Sigmoid colon (tissue), 7 donors: Measurements from ENCODE around the gene LEMD1. TPM values are rescaled to one million over a fixed set of nuclear protein-coding genes. Genes with fewer than 3 reads are reported as not detected.
"Not testable (repeated sequence)": the region's sequence is repeated elsewhere in the genome, so short reads cannot be mapped to it uniquely, and the experiment has no call there.

ENCODE experiments used
- DNase-seq: peaks from one replicate; pipeline ENCODE4 v3.0.0-alpha.2; 2019
- H3K27ac ChIP-seq, 4 donors: fragments of 200-600 bp; sonication (generic); one replicate each; pipeline ENCODE4 v1.5.1; 2016 to 2019; ENCODE audit warnings: mild to moderate bottlenecking in 1 of 4
- H3K27me3 ChIP-seq, 3 donors: fragments of 200-600 bp; sonication (generic); one replicate each; pipeline ENCODE4 v1.5.1; 2019; ENCODE audit warnings: mild to moderate bottlenecking in 1 of 3
- H3K36me3 ChIP-seq, 4 donors: fragments of 200-600 bp; sonication (generic); one replicate each; pipeline ENCODE4 v1.5.1; 2016 to 2019
- H3K4me1 ChIP-seq, 4 donors: fragments of 200-600 bp; sonication (generic); one replicate each; pipeline ENCODE4 v1.5.1; 2017 to 2019
- H3K4me3 ChIP-seq, 4 donors: fragments of 200-600 bp; sonication (generic); one replicate each; pipeline ENCODE4 v1.5.1; 2017 to 2019; ENCODE audit warnings: mild to moderate bottlenecking in 2 of 4, moderate library complexity in 1 of 4
- H3K9me3 ChIP-seq, 4 donors: fragments of 200-600 bp in 3 of 4; sonication (generic) in 3 of 4; one replicate each; pipeline versions ENCODE4 v1.5.1 to v1.6.1; 2013 to 2019
- EP300 ChIP-seq, 4 donors: sonication (generic); formaldehyde crosslinking; IDR thresholded peaks; one replicate each; pipeline ENCODE4 v1.6.1; 2017; ENCODE audit warnings: antibody characterized with exemption in 4 of 4
- POLR2A ChIP-seq, 2 donors: fragments of 450-650 bp; IDR thresholded peaks; one replicate each; pipeline ENCODE4 v1.6.1; 2016; ENCODE audit warnings: antibody characterized with exemption in 2 of 2, mild to moderate bottlenecking in 2 of 2, moderate library complexity in 2 of 2
- POLR2AphosphoS5 ChIP-seq, 4 donors: sonication (generic); formaldehyde crosslinking; IDR thresholded peaks; one replicate each; pipeline ENCODE4 v1.6.1; 2017; ENCODE audit warnings: antibody characterized with exemption in 4 of 4
- WGBS, 2 donors: extraction: QIAGEN DNeasy Blood & Tissue Kit; methylation state at CpG; one replicate each; pipeline ENCODE4 v1.1.7; 2013; 5-methylcytosine and 5-hydroxymethylcytosine counted together
- intact Hi-C: fragments of 100-400 bp; cut with DNase I; formaldehyde crosslinking; loops from one replicate; pipeline ENCODE4 v1.15.1; 2023
- polyA plus RNA-seq, 3 donors: library from polyadenylated mRNA; stranded (reverse); fragments of 200-250 nt; gene quantifications; one replicate each; pipeline ENCODE4 v1.2.3, GENCODE V29; 2013
- total RNA-seq, 4 donors: library from RNA; depleted of rRNA; stranded (reverse); fragments of >200 nt; gene quantifications; one replicate each; pipeline ENCODE4 v1.1.0, GENCODE V29; 2016
- TF ChIP-seq, protein P1 (sequence below), 4 experiments: fragments of 450-650 bp in 3 of 4; fragments of 200-600 bp in 1 of 4; IDR thresholded peaks; one replicate each; pipeline ENCODE4 v1.5.1; 2016 to 2019; ENCODE audit warnings: antibody characterized with exemption in 4 of 4, mild to moderate bottlenecking in 3 of 4, moderate library complexity in 2 of 4
- donor health status: healthy with polysubstance abuse.
- donor health status: Bipolar disorder and iron deficiency.
- donor health status: healthy.

LEMD1 gene
- total and polyA plus RNA-seq, 7 donors, result 0.34 TPM; not detected in 6

- no peaks in the 10 kb centered on the region for H3K4me1 ChIP-seq
- H3K36me3 ChIP-seq, result no peaks in the 10 kb centered on the region
- no peak overlapping the region for H3K4me3 ChIP-seq
- peaks cover 0 to 9% (median 0%) of the 10 kb centered on the region in 3 donors for H3K27me3 ChIP-seq
- H3K9me3 ChIP-seq, result no peaks in the 10 kb centered on the region
- no peak overlapping the region for H3K27ac ChIP-seq
- WGBS, 2 donors, result 24 to 68% methylated on average over 7 of the region's 7 CpGs
- TF ChIP-seq, protein P1, sequence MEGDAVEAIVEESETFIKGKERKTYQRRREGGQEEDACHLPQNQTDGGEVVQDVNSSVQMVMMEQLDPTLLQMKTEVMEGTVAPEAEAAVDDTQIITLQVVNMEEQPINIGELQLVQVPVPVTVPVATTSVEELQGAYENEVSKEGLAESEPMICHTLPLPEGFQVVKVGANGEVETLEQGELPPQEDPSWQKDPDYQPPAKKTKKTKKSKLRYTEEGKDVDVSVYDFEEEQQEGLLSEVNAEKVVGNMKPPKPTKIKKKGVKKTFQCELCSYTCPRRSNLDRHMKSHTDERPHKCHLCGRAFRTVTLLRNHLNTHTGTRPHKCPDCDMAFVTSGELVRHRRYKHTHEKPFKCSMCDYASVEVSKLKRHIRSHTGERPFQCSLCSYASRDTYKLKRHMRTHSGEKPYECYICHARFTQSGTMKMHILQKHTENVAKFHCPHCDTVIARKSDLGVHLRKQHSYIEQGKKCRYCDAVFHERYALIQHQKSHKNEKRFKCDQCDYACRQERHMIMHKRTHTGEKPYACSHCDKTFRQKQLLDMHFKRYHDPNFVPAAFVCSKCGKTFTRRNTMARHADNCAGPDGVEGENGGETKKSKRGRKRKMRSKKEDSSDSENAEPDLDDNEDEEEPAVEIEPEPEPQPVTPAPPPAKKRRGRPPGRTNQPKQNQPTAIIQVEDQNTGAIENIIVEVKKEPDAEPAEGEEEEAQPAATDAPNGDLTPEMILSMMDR (IDR thresholded peaks at IDR 0.05), result no peak
- TF ChIP-seq POLR2AphosphoS5 (IDR thresholded peaks at IDR 0.05), result no peak
- no peak for TF ChIP-seq POLR2A (IDR thresholded peaks at IDR 0.05)
- no peak for TF ChIP-seq EP300 (IDR thresholded peaks at IDR 0.05)
- intact Hi-C loops, result no loop called here
- no peak for DNase-seq
These were observed 30.5 kb downstream of the LEMD1 start for GRCh38 chr1:205391386-205391785.

DNA sequence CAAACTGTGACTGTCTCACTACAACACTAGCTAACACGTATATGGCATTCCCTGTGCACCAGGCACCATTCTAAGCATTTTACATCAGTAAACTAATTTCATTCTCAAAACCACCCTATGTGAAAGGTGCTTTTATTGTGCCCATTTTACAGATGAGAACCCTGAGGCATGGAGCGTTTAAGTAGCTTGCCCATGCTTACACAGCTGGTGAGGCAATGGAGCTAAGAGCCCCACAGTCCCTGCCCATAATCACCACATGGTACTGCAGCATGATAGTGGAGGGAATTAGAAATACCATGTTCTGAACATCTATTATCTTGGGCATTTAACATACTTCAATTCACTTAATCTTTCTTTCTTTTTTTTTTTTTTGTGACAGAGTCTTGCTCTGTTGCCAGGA, 34.0 kb downstream of the LEMD1 start:
- no peaks in the 10 kb centered on the region for H3K4me1 ChIP-seq

DNA sequence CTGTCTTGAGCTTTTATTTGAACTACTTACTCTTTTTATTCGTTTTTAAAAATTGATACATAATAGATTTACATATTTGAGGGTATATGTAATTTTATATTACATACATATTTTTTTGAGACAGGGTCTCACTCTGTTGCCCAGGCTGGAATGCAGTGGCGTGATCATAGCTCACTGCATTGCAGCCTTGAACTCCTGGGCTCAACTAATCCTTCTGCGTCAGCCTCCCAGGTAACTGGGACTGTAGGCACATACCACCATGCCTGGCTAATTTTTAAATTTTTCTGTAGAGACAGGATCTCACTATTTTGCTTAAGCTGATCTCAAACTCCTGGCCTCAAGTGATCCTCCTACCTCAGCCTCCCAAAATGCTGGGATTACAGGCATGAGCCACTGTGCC, 38.9 kb downstream of the LEMD1 start:
- intact Hi-C loops, H3K27me3 ChIP-seq, H3K27ac ChIP-seq, H3K36me3 ChIP-seq, H3K9me3 ChIP-seq, DNase-seq, H3K4me1 ChIP-seq, H3K4me3 ChIP-seq: not testable (repeated sequence)
- WGBS, 2 donors, result 87 to 89% methylated on average over 3 of the region's 3 CpGs

More for the DNA sequence above, 34.0 kb downstream of the LEMD1 start:
- intact Hi-C loops, result no loop called here
- no peak for DNase-seq
- no peaks in the 10 kb centered on the region for H3K9me3 ChIP-seq
- no peak overlapping the region for H3K27ac ChIP-seq
- H3K27me3 ChIP-seq, result peaks cover 0 to 9% (median 0%) of the 10 kb centered on the region in 3 donors
- WGBS, 2 donors, result 91 to 96% methylated on average over 2 of the region's 2 CpGs
- H3K4me3 ChIP-seq, result no peak overlapping the region
- TF ChIP-seq POLR2A (IDR thresholded peaks at IDR 0.05), result no peak
- TF ChIP-seq, protein P1 (IDR thresholded peaks at IDR 0.05), result no peak
- TF ChIP-seq EP300 (IDR thresholded peaks at IDR 0.05), result no peak
- TF ChIP-seq POLR2AphosphoS5 (IDR thresholded peaks at IDR 0.05), result no peak
- no peaks in the 10 kb centered on the region for H3K36me3 ChIP-seq

DNA sequence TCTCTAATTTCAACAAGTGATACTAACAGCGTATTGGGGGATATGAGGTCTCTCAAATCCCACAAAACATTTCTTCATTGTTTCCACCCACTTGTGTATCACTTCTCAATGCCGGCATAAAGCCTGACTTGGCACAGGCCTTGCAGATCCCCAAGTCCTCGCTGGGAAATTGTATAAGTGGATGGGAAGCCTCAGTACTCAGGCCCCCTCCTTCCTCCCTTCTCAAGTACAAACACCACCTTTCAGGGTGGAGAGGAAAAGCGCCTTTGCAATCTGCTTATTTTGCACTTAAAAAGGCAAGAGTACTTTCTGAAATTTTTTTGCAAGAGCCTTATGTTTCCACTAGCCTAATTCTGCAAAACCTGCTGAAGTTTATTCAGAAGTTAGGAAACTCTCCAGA, 39.3 kb downstream of the LEMD1 start:
- Histone ChIP-seq H3K27ac (no peak overlapping the region), H3K4me3 (no peak overlapping the region), H3K9me3 (no peaks in the 10 kb centered on the region), H3K4me1 (no peaks in the 10 kb centered on the region), H3K36me3 (no peaks in the 10 kb centered on the region), H3K27me3 (no peaks in the 10 kb centered on the region)
- WGBS, 2 donors, result 82 to 85% methylated on average over 4 of the region's 4 CpGs
- no peak for DNase-seq
- intact Hi-C loops, result no loop called here
- TF ChIP-seq EP300 (IDR thresholded peaks at IDR 0.05) (no peak), POLR2A (IDR thresholded peaks at IDR 0.05) (no peak)

- no peaks in the 10 kb centered on the region for H3K9me3 ChIP-seq
These were observed 40.6 kb downstream of the LEMD1 start for GRCh38 chr1:205381305-205381704.

More at GRCh38 chr1:205381305-205381704, 40.6 kb downstream of the LEMD1 start:
- Histone ChIP-seq H3K36me3 (no peaks in the 10 kb centered on the region), H3K27me3 (no peaks in the 10 kb centered on the region), H3K4me3 (no peak overlapping the region), H3K27ac (no peak overlapping the region), H3K4me1 (peaks cover 0 to 2% (median under 1%) of the 10 kb centered on the region in 4 donors)
- intact Hi-C loops, result no loop called here
- DNase-seq, result no peak
- 62 to 79% methylated on average over 6 of the region's 6 CpGs for WGBS, 2 donors
- TF ChIP-seq POLR2AphosphoS5 (IDR thresholded peaks at IDR 0.05) (no peak), EP300 (IDR thresholded peaks at IDR 0.05) (no peak), POLR2A (IDR thresholded peaks at IDR 0.05) (no peak)
- TF ChIP-seq, protein P1 (IDR thresholded peaks at IDR 0.05), result no peak
